Ureter (tissue), 1 donor: ENCODE measurements around the gene ASB7. TPM values are rescaled to one million over a fixed set of nuclear protein-coding genes. Genes with fewer than 3 reads are reported as not detected.
"Not testable (repeated sequence)": the region's sequence is repeated elsewhere in the genome, so short reads cannot be mapped to it uniquely, and the experiment has no call there.

Source experiments
- DNase-seq: peaks from one replicate; pipeline ENCODE4 v3.0.0-alpha.2; 2020; ENCODE audit warnings: low spot score
- total RNA-seq: library from RNA; stranded (reverse); gene quantifications from one replicate; pipeline ENCODE4 v1.2.4, GENCODE V29; 2023
- donor health status: DM: yes; HTN: yes; CAD: no.

ASB7 gene
- total RNA-seq, 1 donor from 2014 or later: 12.0 TPM

DNA sequence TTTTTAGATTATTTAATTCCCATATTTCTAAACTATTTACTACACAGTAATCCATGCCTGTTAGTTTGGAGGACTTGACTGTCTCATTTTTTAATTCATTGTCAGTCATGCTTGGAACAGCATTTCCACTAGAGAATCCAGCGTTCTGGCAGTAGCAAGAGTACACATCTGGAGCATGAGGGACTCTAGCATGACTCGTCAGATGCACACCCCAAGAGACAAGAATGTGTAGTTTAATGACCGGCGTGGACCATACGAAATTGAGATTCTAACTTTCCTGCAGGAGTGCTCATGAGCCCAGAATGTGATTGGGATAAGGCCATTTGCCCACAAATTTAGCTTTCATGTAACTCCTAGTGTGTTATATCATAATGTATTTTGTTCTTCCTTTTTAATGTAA is 48.9 kb downstream of the ASB7 start:
- DNase-seq: no peak

DNA sequence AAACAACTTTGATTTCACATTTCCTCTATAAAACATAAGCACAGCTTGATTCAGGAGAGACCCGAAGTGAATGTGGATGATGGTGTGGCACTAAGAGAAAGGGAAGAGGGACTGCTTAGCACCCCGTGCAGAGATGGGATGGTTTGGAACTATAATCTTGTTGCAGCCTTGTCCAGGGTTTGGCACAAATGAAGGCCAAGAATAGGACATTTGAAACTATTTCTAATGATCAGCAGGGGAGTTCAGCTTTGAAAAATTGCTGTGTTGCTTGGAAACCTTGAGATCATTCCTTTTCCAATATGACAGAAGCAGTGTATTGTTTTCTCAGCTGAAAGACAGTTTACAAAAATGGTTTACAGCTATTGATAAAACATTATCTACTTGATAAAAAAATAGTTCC is 49.7 kb downstream of the ASB7 start:
- DNase-seq: no peak

GRCh38 chr15:100653608-100654007 is 51.2 kb downstream of the ASB7 start:
- DNase-seq: no peak

DNA sequence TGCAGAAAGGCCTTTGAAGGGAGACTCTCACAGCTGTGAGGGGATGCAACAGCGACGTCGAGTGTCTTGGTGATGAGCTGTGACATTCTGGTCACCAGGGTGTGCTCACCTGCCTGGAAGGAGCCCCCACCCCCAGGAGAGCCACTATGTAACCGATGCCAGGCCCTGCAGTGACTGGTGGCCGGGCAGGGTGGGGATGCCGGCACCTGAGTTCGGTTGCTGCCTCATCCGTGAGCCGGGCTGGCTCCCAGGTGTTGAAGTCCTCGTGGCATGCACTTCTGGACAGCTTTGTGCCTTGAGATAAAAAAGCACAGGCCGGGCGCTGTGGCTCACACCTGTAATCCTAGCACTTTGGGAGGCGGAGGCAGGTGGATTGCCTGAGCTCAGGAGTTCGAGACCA is 56.5 kb downstream of the ASB7 start:
- DNase-seq: no peak

DNA sequence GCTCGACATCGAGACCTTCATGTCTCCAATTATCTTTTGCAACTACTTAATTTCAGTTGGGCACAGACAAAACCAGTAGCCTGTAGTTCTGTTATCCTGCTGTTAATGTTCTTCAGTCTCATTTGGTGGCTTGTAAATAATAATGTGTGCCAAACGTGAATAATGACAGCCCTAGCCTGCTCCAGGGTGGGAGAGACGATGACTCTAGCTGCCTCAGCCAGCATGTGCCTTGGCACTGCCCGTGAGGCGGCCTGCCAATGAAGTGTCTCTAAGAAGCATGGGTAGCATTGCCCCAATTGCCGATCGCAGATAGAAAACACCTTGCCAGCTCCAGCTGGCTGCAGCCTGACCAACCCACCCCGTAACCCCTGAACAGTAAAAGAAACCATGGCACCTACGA is 58.8 kb downstream of the ASB7 start:
- no peak for DNase-seq

DNA sequence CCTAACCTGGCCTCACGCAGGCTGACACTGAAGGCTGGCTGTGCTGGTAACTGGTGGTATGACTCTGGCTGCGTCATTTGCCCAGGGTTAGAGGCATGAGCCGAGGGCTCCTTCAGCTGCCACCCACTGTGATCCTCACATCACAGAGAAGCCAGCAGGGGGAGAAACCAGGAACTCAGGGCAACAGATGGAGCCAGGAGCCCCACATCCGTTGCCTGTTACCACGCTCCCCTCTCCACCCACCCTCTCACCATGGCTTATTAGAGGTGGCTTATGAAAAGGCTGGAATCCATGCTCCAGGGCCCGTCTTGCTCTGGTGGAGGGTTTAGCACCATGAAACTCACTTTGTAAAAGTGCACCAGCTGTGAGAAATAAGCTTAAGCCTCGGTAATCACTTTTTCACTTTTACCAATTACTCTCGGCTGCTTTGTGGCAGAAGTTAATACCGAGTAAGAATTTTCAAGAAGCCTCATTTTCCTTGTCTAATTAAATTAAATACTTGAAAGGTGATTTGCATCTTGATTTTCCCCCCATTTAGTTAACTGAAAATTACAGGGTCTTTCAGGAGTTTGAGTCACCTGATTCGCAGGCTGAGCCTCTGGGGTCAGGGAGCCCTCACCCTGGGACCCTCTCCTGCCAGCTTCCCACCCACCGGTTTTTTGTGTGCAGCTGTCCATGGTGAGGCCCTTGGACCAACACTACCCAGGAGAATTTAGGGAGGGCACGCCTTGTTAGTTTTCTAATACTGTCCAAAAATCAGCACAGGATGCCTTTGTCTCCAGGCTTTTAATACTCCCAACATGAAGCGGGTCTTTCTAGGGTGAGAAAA is 60.9 kb downstream of the ASB7 start:
- DNase-seq: no peak

DNA sequence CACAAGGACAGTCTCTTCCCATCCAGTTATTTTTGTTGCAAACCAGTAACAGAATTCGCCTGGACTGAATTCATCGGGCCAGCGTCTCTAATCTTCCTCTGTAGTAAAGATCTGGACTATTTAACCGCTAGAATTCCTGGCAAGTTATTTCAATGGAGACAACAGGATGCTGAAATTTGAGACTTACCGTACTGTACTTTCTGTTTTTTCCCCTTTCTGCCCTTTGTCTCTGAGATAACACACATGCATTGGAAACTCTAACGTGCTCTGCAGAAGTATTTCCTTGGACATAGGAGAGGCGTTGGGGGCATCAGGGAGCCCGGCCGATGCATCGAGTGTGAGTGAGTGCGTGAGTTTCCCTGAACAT is 61.5 kb downstream of the ASB7 start:
- DNase-seq: no peak

GRCh38 chr15:100665570-100665969 is 63.2 kb downstream of the ASB7 start:
- no peak for DNase-seq

DNA sequence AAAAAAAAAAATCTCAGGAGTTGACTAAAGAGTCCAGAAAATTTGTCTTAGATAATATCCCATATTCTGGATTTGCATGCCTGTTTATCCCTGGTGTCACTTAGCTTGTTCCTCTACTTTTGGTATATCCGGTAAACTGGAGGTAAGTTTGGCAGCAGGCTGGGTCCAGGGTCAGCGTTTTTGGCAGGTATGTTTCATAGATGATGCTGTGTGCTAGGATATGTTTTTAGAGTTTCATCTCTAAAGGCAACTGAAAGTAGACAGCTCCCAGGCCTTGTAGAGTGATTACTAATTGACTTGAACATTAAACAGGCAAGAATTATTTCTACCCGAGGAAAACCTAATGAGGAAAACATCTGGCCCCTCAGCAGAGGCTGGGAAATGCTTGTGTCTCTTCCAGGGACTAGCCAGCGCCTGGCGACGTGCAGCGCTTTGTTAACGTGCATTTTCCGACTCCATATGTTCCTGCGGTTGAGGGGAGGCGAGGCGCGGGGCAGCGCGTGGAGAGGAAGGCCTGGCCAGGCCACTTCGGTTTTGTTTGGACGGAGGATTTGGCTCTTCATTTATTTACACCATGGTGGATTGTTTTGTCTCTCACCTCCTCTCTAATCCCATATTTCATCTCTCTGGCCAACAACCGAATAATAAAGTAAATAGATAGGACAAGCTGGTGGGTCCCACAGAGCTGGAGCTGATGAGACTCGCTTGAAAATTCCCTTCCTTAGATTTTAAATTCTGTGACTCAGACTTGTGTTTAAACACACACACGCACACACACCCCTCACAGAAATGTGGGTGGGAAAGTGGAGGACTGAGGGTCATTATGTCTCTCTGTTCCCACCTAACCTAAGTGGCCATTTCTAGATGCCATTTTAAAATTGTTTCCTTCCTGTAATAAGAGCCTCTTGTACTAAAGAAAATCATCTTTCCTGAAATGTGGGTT is 65.3 kb downstream of the ASB7 start:
- DNase-seq: no peak

- no peak for DNase-seq
These were observed 66.0 kb downstream of the ASB7 start for GRCh38 chr15:100668348-100668745.

GRCh38 chr15:100669260-100669659 is 66.9 kb downstream of the ASB7 start:
- DNase-seq: no peak

- DNase-seq: no peak
These were observed 68.2 kb downstream of the ASB7 start for GRCh38 chr15:100670505-100671021.

- DNase-seq: no peak
These were observed 68.8 kb downstream of the ASB7 start for GRCh38 chr15:100671124-100671680.

DNA sequence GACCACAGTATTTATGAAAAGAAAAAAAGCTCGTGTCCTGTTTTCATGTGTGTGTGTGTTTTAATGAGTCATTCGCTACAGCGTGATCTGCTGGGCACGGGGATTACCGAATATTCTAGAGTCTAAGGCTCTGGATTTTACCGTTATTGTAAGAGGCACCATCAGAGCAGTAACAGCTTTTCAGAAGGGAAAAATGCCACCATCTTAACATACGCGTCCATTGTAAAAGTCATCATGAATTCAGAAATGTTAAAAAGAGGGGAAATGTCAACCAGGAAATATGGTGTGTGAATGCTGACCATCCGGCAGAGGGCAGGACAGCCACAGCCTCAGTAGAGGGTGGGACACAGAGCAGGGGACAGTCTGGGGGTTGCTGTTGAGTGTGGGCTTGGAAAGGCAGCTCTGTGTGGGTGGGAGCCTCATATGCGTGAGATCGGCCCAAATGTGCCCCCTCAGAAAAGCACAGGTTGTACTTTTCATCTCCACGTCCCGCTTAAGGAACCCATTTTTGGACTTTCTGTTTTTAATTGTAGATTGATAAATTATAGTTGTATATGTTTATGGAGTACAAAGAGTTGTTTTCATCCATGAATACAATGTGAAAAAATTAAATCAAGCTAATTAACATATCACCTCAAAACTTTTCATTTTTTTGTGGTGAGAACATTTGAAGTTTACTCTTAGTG is 69.6 kb downstream of the ASB7 start:
- DNase-seq: no peak

GRCh38 chr15:100672959-100673358 is 70.6 kb downstream of the ASB7 start:
- no peak for DNase-seq

GRCh38 chr15:100679151-100679550 is 76.8 kb downstream of the ASB7 start:
- not testable (repeated sequence) for DNase-seq

DNA sequence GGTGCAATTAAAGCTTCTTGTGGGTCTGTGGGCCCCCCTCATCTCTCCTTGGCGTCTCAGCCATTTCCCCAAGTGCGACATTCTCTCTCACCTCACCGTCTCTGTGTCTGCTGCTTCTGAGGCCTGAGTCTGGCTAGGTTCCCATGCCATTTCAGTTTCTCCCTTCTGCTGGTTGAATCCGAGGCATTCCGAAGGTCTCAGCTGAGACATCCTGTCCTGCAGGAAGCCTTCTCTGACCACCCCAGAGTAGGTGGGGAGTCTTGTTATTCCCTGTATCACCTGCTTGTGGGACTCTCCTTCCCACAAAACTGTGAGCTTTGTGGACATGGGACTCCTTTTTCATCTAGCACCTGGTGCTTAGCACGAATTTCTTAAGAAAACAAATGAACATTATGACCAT is 78.3 kb downstream of the ASB7 start:
- DNase-seq: no peak

- DNase-seq: no peak
These were observed 79.0 kb downstream of the ASB7 start for GRCh38 chr15:100681335-100681746.

- no peak for DNase-seq
These were observed 80.1 kb downstream of the ASB7 start for GRCh38 chr15:100682468-100682867.

DNA sequence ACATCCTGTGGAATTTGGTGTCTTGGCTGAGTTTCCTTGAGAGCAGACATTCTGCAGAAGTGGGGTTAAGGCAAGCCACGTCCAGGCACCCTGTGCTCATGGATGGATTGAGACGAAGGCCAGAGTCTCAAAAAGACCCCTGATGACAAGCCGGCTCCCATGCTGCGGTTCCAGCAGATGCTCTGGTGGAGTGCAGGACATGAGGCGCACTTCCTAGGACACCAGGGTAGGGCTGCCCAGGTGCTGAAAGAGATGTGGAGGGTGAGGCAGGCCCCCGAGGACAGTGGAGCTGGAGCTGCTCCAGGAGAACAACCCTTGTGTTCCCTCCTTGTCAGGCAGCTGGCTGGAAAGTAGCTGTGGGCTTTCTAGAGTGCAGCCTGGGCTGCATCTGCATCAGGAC is 81.0 kb downstream of the ASB7 start:
- DNase-seq: no peak

DNA sequence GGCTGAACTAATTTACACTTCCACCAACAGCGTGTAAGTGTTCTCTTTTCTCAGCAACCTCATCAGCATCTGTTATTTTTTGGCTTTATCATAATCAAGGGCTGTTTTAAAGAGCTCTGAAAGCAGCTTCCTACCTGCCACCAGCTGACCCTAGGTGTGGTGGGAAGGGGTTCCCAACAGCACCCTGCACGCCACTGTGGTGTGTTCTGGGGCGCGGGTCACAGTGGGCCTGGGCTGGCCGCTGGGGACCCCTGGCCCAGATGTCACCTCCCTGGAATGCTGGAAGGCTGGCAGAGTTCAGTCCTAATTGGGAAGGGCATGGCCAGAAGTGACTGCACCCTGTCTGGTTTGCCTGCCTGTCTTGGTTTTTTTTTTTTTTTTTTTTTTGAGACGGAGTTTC is 82.2 kb downstream of the ASB7 start:
- DNase-seq: no peak
